GM18520 (cell line): ENCODE results near the gene KIF17.

ENCODE experiments used
- ATAC-seq: cut with Tn5 transposase; IDR thresholded peaks from one replicate; pipeline ENCODE4 v1.9.1; 2021; ENCODE audit not compliant: unreplicated experiment

The KIF17 gene

GRCh38 chr1:20712215-20712577, 5.6 kb downstream of the KIF17 start:
- ATAC-seq, result no peak

GRCh38 chr1:20711285-20712214, 6.3 kb downstream of the KIF17 start:
- ATAC-seq, result no peak

GRCh38 chr1:20710469-20711284, 7.1 kb downstream of the KIF17 start:
- no peak for ATAC-seq

- no peak for ATAC-seq
Measured at GRCh38 chr1:20709868-20710267, 7.9 kb downstream of the KIF17 start.

- no peak for ATAC-seq
Measured at GRCh38 chr1:20708891-20709290, 8.9 kb downstream of the KIF17 start.

GRCh38 chr1:20708057-20708456, 9.8 kb downstream of the KIF17 start:
- ATAC-seq, result no peak

GRCh38 chr1:20706841-20707240, 11.0 kb downstream of the KIF17 start:
- ATAC-seq, result no peak

GRCh38 chr1:20705203-20705755, 12.5 kb downstream of the KIF17 start:
- ATAC-seq, result no peak

GRCh38 chr1:20704390-20705202, 13.2 kb downstream of the KIF17 start:
- no peak for ATAC-seq

- ATAC-seq, result no peak
Measured at GRCh38 chr1:20703124-20703756, 14.6 kb downstream of the KIF17 start.

GRCh38 chr1:20702416-20702815, 15.4 kb downstream of the KIF17 start:
- ATAC-seq, result no peak

- ATAC-seq, result no peak
Measured at GRCh38 chr1:20701847-20702246, 16.0 kb downstream of the KIF17 start.

- no peak for ATAC-seq
Measured at GRCh38 chr1:20701446-20701845, 16.4 kb downstream of the KIF17 start.

- ATAC-seq, result no peak
Measured at GRCh38 chr1:20700636-20701215, 17.1 kb downstream of the KIF17 start.

GRCh38 chr1:20699558-20699957, 18.2 kb downstream of the KIF17 start:
- no peak for ATAC-seq

- no peak for ATAC-seq
Measured at GRCh38 chr1:20698195-20698910, 19.5 kb downstream of the KIF17 start.

- ATAC-seq, result no peak
Measured at GRCh38 chr1:20697563-20697962, 20.2 kb downstream of the KIF17 start.

- no peak for ATAC-seq
Measured at GRCh38 chr1:20696397-20697333, 21.1 kb downstream of the KIF17 start.
